Mucosa of descending colon (tissue), 3 donors: ENCODE results near the gene ZSWIM5. TPM values are rescaled to one million over a fixed set of nuclear protein-coding genes. Genes with fewer than 3 reads are reported as not detected.
A peak's percentile ranks its signal among the peaks of the same experiment; 100 is the strongest.
"Not testable (repeated sequence)": the region's sequence is repeated elsewhere in the genome, so short reads cannot be mapped to it uniquely, and the experiment has no call there.

Experiments used
- ATAC-seq: fragments of 200-7000 bp; cut with Tn5 transposase; one replicate; pipeline ENCODE4 v1.9.1; 2020; ENCODE audit warnings: mild to moderate bottlenecking, moderate library complexity
- DNase-seq, 3 donors: peaks; one replicate each; pipeline ENCODE4 v3.0.0-alpha.2; 2020
- H3K36me3 ChIP-seq: fragments of 200-600 bp; one replicate; pipeline ENCODE4 v1.8.0; 2021; ENCODE audit warnings: low read depth, mild to moderate bottlenecking
- H3K4me1 ChIP-seq: fragments of 200-600 bp; one replicate; pipeline ENCODE4 v1.8.0; 2021; ENCODE audit warnings: low read depth, mild to moderate bottlenecking
- H3K4me3 ChIP-seq: fragments of 200-600 bp; one replicate; pipeline ENCODE4 v1.8.0; 2021; ENCODE audit warnings: mild to moderate bottlenecking
- H3K9me3 ChIP-seq: fragments of 200-600 bp; one replicate; pipeline ENCODE4 v1.8.0; 2021; ENCODE audit warnings: mild to moderate bottlenecking
- CTCF ChIP-seq: fragments of 200-600 bp; IDR thresholded peaks from one replicate; pipeline ENCODE4 v1.8.0; 2022; ENCODE audit warnings: antibody characterized with exemption, mild to moderate bottlenecking
- intact Hi-C, 2 donors: fragments of 100-400 bp; cut with DNase I in 1 of 2; cut with micrococcal nuclease in 1 of 2; formaldehyde crosslinking; loops; one replicate each; pipeline versions ENCODE4 v1.11.0 to v1.11.1; 2022; cut with DNase I, micrococcal nuclease
- total RNA-seq, 3 donors: library from RNA; stranded (reverse); fragmentation: NEBNext Ultra II Directional in 2 of 3; extraction: Animal tissue kit (Norgen Biotek cat#: 25700) in 2 of 3; gene quantifications; one replicate each; pipeline versions ENCODE4 v1.2.1 to v1.2.4, GENCODE V29; 2021 to 2023
- donor health status: DM: no; HTN: no; CAD: no; lungs with moderate emphysema.
- donor health status: DM: no; HTN: no; CAD: no.
- donor health status: DM: no; HTN: yes; CAD: no.

The ZSWIM5 gene
- total RNA-seq, 3 donors from 2014 or later, result 6.9 to 16.5 (median 10.1) TPM

DNA sequence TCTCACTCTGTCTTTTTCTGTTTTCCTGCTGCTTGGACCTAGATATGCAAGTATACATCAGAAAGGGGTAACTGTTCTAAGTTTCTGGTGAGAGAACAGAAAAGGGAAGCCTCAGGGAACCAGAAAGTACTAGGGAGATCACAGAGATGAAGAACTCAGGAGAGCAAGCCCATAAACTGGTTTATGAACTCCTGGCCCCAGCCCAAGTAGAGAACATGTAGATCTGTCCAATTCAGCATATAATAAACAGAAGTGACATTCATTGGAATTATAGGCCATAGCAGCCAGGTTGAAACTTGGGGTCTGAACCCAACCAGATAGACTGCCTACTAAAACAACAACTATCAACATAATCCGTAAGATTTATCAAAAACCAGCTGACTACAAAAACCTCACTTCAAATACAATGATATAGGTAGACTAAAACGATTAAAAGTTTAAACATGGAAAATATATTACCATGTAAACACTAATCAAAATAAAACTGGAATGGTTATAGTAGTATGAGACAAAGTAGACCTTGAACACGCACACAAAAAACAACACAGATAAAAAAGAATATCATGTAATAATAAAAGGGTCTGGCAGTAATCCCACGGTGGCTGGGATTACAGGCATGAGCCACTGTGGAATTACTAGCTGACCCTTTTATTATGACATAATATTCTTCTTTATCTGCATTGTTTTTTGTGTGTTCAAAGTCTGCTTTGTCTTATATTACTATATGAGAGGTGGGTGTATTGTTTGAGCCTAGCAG lies 65.0 kb downstream of the ZSWIM5 start:
- no peaks in the 10 kb centered on the region for H3K9me3 ChIP-seq
- no peak for TF ChIP-seq CTCF
- peak; percentile 93 for ATAC-seq
- H3K36me3 ChIP-seq, result no peaks in the 10 kb centered on the region
- H3K4me3 ChIP-seq, result no peak overlapping the region
- DNase-seq, result peak in 1 of 3 donors; percentile 91
- intact Hi-C loops, result no loop called here
- peaks cover 21% of the 10 kb centered on the region for H3K4me1 ChIP-seq

GRCh38 chr1:45136984-45137383 lies 69.4 kb downstream of the ZSWIM5 start:
- no peak for DNase-seq
- TF ChIP-seq CTCF, result no peak
- Histone ChIP-seq H3K4me3 (no peak overlapping the region), H3K36me3 (no peaks in the 10 kb centered on the region), H3K9me3 (no peaks in the 10 kb centered on the region), H3K4me1 (peaks cover 24% of the 10 kb centered on the region)
- no peak for ATAC-seq
- intact Hi-C loops, result no loop called here

GRCh38 chr1:45135316-45135715 lies 71.1 kb downstream of the ZSWIM5 start:
- Histone ChIP-seq H3K4me1 (peaks cover 11% of the 10 kb centered on the region), H3K4me3 (no peak overlapping the region), H3K9me3 (no peaks in the 10 kb centered on the region), H3K36me3 (no peaks in the 10 kb centered on the region)
- DNase-seq (no peak), ATAC-seq (peak; percentile 44)
- TF ChIP-seq CTCF, result no peak
- intact Hi-C loops, result no loop called here

DNA sequence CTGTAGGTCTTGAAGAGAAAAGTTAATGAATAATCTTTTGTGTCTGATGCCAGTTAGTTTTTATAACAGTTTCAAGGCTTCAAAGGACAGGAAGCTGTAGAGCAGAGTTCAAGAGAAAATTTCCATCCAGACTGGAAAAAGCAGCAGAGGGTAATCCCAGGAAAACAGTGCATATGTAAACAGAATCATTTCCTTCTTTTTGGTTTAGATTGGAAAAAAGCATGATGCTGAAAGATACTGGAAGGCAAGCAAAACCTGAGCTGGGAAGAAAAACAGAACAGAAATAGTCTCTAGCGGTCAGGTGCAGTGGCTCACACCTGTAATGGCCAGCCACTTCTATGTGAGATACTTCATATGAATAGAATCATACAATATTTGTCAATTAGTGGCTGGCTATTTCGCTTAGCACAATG lies 71.9 kb downstream of the ZSWIM5 start:
- Histone ChIP-seq H3K4me3 (no peak overlapping the region), H3K4me1 (peaks cover 6% of the 10 kb centered on the region), H3K9me3 (no peaks in the 10 kb centered on the region), H3K36me3 (no peaks in the 10 kb centered on the region)
- intact Hi-C loops, result no loop called here
- ATAC-seq, result peak; percentile 96
- peak in 1 of 3 donors; percentile 23 for DNase-seq
- no peak for TF ChIP-seq CTCF

- ATAC-seq, H3K36me3 ChIP-seq, intact Hi-C loops, H3K9me3 ChIP-seq, H3K4me1 ChIP-seq, H3K4me3 ChIP-seq, DNase-seq: not testable (repeated sequence)
Measured at GRCh38 chr1:45132719-45133118, 73.7 kb downstream of the ZSWIM5 start.

GRCh38 chr1:45123358-45123757 lies 83.0 kb downstream of the ZSWIM5 start:
- ATAC-seq (no peak), DNase-seq (no peak)
- Histone ChIP-seq H3K9me3 (no peaks in the 10 kb centered on the region), H3K4me3 (no peak overlapping the region), H3K36me3 (no peaks in the 10 kb centered on the region), H3K4me1 (no peaks in the 10 kb centered on the region)
- no peak for TF ChIP-seq CTCF
- intact Hi-C loops, result no loop called here
